GM23338 (cell line): ENCODE data around the gene TTC8. TPM values are rescaled to one million over a fixed set of nuclear protein-coding genes. Genes with fewer than 3 reads are reported as not detected.
"Not testable (repeated sequence)": the region's sequence is repeated elsewhere in the genome, so short reads cannot be mapped to it uniquely, and the experiment has no call there.

Experiments used
- ATAC-seq: fragments of 200-7000 bp; cut with Tn5 transposase; 3 replicates; pipeline ENCODE4 v1.9.1; 2020
- DNase-seq: peaks from one replicate; pipeline ENCODE4 v3.0.0-alpha.2; 2015; ENCODE audit warnings: low spot score
- H2AFZ ChIP-seq: fragments of 200-600 bp; sonication (generic); 2 replicates; pipeline ENCODE4 v1.8.0; 2016; ENCODE audit warnings: antibody characterized with exemption, mild to moderate bottlenecking, moderate library complexity
- H3F3A ChIP-seq: fragments of 200-600 bp; sonication (generic); replicated peaks from 2 replicates; pipeline ENCODE4 v1.8.0; 2017; ENCODE audit warnings: antibody characterized with exemption, mixed run types, low read depth
- H3K27ac ChIP-seq: fragments of 200-600 bp; sonication (generic); 2 replicates; pipeline ENCODE4 v1.6.1; 2016; ENCODE audit warnings: low read depth
- H3K27me3 ChIP-seq: fragments of 200-600 bp; sonication (generic); 2 replicates; pipeline ENCODE4 v1.8.0; 2016; ENCODE audit warnings: mild to moderate bottlenecking, mixed run types, moderate library complexity; ENCODE audit not compliant: insufficient read depth
- H3K36me3 ChIP-seq: fragments of 200-600 bp; sonication (generic); 2 replicates; pipeline ENCODE4 v1.8.0; 2016; ENCODE audit warnings: mild to moderate bottlenecking; ENCODE audit not compliant: insufficient read depth
- H3K4me1 ChIP-seq: fragments of 200-600 bp; sonication (generic); 2 replicates; pipeline ENCODE4 v1.8.0; 2016; ENCODE audit warnings: mild to moderate bottlenecking, moderate library complexity; ENCODE audit not compliant: insufficient read depth
- H3K4me2 ChIP-seq: fragments of 200-600 bp; sonication (generic); 2 replicates; pipeline ENCODE4 v1.7.1; 2017; ENCODE audit warnings: mixed run types
- H3K4me3 ChIP-seq: fragments of 200-600 bp; sonication (generic); 2 replicates; pipeline ENCODE4 v1.6.1; 2016; ENCODE audit warnings: mixed run types
- H3K79me2 ChIP-seq: fragments of 200-600 bp; sonication (generic); replicated peaks from 2 replicates; pipeline ENCODE4 v1.8.0; 2017; ENCODE audit warnings: mild to moderate bottlenecking; ENCODE audit not compliant: insufficient read depth
- H3K9me2 ChIP-seq: fragments of 200-600 bp; sonication (generic); 2 replicates; pipeline ENCODE4 v1.8.0; 2017; ENCODE audit not compliant: insufficient read depth
- H4K20me1 ChIP-seq: fragments of 200-600 bp; sonication (generic); replicated peaks from 2 replicates; pipeline ENCODE4 v1.8.0; 2017; ENCODE audit warnings: mild to moderate bottlenecking; ENCODE audit not compliant: insufficient read depth
- H3K27ac Mint-ChIP-seq: 2 replicates; pipeline ENCODE4 v1.8.0; 2020; ENCODE audit warnings: inconsistent platforms, mild to moderate bottlenecking, moderate library complexity, mixed read lengths
- H3K27me3 Mint-ChIP-seq: 3 replicates; pipeline ENCODE4 v1.8.0; 2022; ENCODE audit warnings: low read depth, mild to moderate bottlenecking, moderate library complexity, mixed read lengths, inconsistent platforms; ENCODE audit not compliant: insufficient read depth, poor library complexity
- H3K36me3 Mint-ChIP-seq: 3 replicates; pipeline ENCODE4 v1.8.0; 2021; ENCODE audit warnings: low read depth, mild to moderate bottlenecking, inconsistent platforms, moderate library complexity, mixed read lengths
- H3K4me1 Mint-ChIP-seq: 3 replicates; pipeline ENCODE4 v1.8.0; 2020; ENCODE audit warnings: mild to moderate bottlenecking, inconsistent platforms, mixed read lengths
- H3K4me3 Mint-ChIP-seq: 3 replicates; pipeline ENCODE4 v1.8.0; 2021; ENCODE audit warnings: moderate library complexity, mild to moderate bottlenecking, inconsistent platforms, mixed read lengths
- H3K9me3 Mint-ChIP-seq: 3 replicates; pipeline ENCODE4 v1.8.0; 2020; ENCODE audit warnings: moderate library complexity, mild to moderate bottlenecking, inconsistent platforms, mixed read lengths
- CREB1 ChIP-seq: fragments of 250-450 bp; sonication (Bioruptor Pico); IDR thresholded peaks from 2 replicates; pipeline ENCODE4 v1.5.0; 2020; ENCODE audit warnings: low read depth, mild to moderate bottlenecking, moderate library complexity
- CTCF ChIP-seq, 2 experiments: fragments of 200-600 bp in 1 of 2; sonication (generic) in 1 of 2; conservative IDR thresholded peaks; 2 replicates each; pipeline versions ENCODE4 v1.5.1 to v1.6.1; 2016 to 2017; ENCODE audit warnings: antibody characterized with exemption in 2 of 2, low read depth in 2 of 2, mild to moderate bottlenecking in 2 of 2, moderate library complexity in 1 of 2
- JUNB ChIP-seq: IDR thresholded peaks from one replicate; pipeline ENCODE4 v1.6.1; 2016; ENCODE audit warnings: antibody characterized with exemption; ENCODE audit not compliant: unreplicated experiment
- polyA plus RNA-seq: library from polyadenylated mRNA; unstranded; fragments of >200 nt; fragmentation: Nextera tagmentation; extraction: Ambion mirVana; gene quantifications from 2 replicates; pipeline ENCODE4 v1.2.1, GENCODE V29; 2016
- total RNA-seq: library from RNA; depleted of rRNA; stranded (reverse); fragments of >200 nt; shearing (Covaris generic); gene quantifications from 2 replicates; pipeline ENCODE4 v1.2.3, GENCODE V29; 2014

TTC8 gene
- total and polyA plus RNA-seq, 2 experiments from 2014 or later, result 7.5 to 10.5 TPM

GRCh38 chr14:88857861-88858260, 33.4 kb downstream of the TTC8 start:
- H3K4me2 ChIP-seq, H3K27me3 Mint-ChIP-seq, H3K27ac Mint-ChIP-seq, H3F3A ChIP-seq, H3K9me2 ChIP-seq, H3K27ac ChIP-seq, H3K9me3 Mint-ChIP-seq, H3K79me2 ChIP-seq, H3K4me3 ChIP-seq, ATAC-seq, H2AFZ ChIP-seq, H4K20me1 ChIP-seq, DNase-seq, H3K36me3 ChIP-seq, H3K27me3 ChIP-seq, H3K4me3 Mint-ChIP-seq, H3K4me1 ChIP-seq: not testable (repeated sequence)
- peaks cover 15% of the 10 kb centered on the region for H3K36me3 Mint-ChIP-seq
- peaks cover 14% of the 10 kb centered on the region for H3K4me1 Mint-ChIP-seq
- TF ChIP-seq CTCF (conservative IDR thresholded peaks at IDR 0.05; ENCODE audit: low read depth in 2 of 2), result peak; percentile 16; a peak in 2 of 4 replicates

DNA sequence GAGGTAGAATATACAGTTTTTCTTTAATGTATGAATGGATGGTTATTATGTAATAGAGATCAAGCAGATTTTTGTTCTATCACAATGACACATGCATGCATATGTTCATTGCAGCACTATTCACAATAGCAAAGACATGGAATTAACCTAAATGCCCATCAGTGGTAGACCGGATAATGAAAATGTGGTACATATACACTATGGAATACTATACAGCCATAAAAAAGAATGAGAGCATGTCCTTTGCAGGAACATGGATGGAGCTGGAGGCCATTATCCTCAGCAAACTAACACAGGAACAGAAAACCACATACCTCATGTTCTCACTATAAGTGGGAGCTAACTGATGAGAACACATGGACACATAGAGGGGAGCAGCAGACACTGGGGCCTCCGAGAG, 34.7 kb downstream of the TTC8 start:
- H3K36me3 ChIP-seq, H3K27me3 ChIP-seq, H3K9me2 ChIP-seq, H3K27me3 Mint-ChIP-seq, H2AFZ ChIP-seq, H3K27ac Mint-ChIP-seq, H3K4me3 ChIP-seq, H3K27ac ChIP-seq, H3K4me1 ChIP-seq, H4K20me1 ChIP-seq, H3K4me1 Mint-ChIP-seq, H3K79me2 ChIP-seq, DNase-seq, H3K4me3 Mint-ChIP-seq, H3F3A ChIP-seq, H3K4me2 ChIP-seq, ATAC-seq, H3K9me3 Mint-ChIP-seq: not testable (repeated sequence)
- peaks cover 15% of the 10 kb centered on the region for H3K36me3 Mint-ChIP-seq

GRCh38 chr14:88863167-88863566, 38.7 kb downstream of the TTC8 start:
- Histone ChIP-seq H3K9me2 (no peaks in the 10 kb centered on the region), H3K4me3 (no peak overlapping the region), H3K79me2 (no peaks in the 10 kb centered on the region), H3K36me3 (peaks cover 7% of the 10 kb centered on the region; the same call in 1 of the 2 replicates), H4K20me1 (no peaks in the 10 kb centered on the region; the same call in 1 of the 2 replicates), H3K4me1 (no peaks in the 10 kb centered on the region), H3K27me3 (no peaks in the 10 kb centered on the region), H3F3A (no peaks in the 10 kb centered on the region), H3K27ac (no peak overlapping the region), H2AFZ (no peak overlapping the region), H3K4me2 (no peak overlapping the region)
- TF ChIP-seq JUNB (no peak), CREB1 (CRISPR knock-in tag) (no peak), CTCF (conservative IDR thresholded peaks at IDR 0.05; ENCODE audit: low read depth in 2 of 2) (no peak)
- peaks cover 5% of the 10 kb centered on the region; the same call in 2 of the 3 replicates for H3K9me3 Mint-ChIP-seq
- peaks cover 13% of the 10 kb centered on the region for H3K36me3 Mint-ChIP-seq
- H3K4me3 Mint-ChIP-seq, result no peak overlapping the region
- no peak for ATAC-seq
- H3K4me1 Mint-ChIP-seq, result peaks cover 5% of the 10 kb centered on the region; the same call in 1 of the 3 replicates
- no peak for DNase-seq
- no peak overlapping the region for H3K27ac Mint-ChIP-seq
- peaks cover 3% of the 10 kb centered on the region for H3K27me3 Mint-ChIP-seq
